AG09309 (cell line): ENCODE data around the gene CDYL2.
"Not testable (repeated sequence)": the region's sequence is repeated elsewhere in the genome, so short reads cannot be mapped to it uniquely, and the experiment has no call there.

Experiments
- DNase-seq: peaks from one replicate; pipeline ENCODE4 v3.0.0-alpha.2; 2010; ENCODE audit warnings: low read depth
- H3K4me3 ChIP-seq: 2 replicates; pipeline ENCODE4 v1.5.1; 2011; ENCODE audit warnings: mild to moderate bottlenecking, low read depth, low read length, moderate library complexity; ENCODE audit not compliant: control insufficient read depth
- TF ChIP-seq, protein P1 (sequence below): IDR thresholded peaks from 2 replicates; pipeline ENCODE4 v1.5.1; 2011; ENCODE audit warnings: mild to moderate bottlenecking, low read depth, low read length, inconsistent platforms; ENCODE audit not compliant: insufficient read depth, control insufficient read depth; ENCODE audit errors: missing control alignments

CDYL2 gene

DNA sequence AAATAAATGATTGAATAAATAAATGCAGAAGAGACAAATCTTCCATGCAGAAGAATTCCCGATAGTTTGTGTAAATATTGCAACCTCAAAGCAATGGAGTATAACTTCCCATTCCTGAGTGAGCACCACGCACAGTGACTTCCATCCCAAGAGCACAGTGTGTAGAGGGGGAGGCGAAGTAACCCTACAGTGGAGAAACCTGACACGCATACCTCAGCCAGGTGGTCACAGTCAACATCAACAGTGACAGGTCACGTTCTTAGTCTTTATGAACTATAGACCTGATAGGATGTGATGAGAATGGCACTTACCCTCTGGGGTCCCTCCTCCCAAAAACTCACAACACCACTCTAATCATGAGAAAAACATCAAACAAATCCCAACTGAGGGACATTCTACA, 152.0 kb downstream of the CDYL2 start:
- DNase-seq: no peak
- TF ChIP-seq, protein P1, sequence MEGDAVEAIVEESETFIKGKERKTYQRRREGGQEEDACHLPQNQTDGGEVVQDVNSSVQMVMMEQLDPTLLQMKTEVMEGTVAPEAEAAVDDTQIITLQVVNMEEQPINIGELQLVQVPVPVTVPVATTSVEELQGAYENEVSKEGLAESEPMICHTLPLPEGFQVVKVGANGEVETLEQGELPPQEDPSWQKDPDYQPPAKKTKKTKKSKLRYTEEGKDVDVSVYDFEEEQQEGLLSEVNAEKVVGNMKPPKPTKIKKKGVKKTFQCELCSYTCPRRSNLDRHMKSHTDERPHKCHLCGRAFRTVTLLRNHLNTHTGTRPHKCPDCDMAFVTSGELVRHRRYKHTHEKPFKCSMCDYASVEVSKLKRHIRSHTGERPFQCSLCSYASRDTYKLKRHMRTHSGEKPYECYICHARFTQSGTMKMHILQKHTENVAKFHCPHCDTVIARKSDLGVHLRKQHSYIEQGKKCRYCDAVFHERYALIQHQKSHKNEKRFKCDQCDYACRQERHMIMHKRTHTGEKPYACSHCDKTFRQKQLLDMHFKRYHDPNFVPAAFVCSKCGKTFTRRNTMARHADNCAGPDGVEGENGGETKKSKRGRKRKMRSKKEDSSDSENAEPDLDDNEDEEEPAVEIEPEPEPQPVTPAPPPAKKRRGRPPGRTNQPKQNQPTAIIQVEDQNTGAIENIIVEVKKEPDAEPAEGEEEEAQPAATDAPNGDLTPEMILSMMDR: no peak
- no peak overlapping the region for H3K4me3 ChIP-seq

DNA sequence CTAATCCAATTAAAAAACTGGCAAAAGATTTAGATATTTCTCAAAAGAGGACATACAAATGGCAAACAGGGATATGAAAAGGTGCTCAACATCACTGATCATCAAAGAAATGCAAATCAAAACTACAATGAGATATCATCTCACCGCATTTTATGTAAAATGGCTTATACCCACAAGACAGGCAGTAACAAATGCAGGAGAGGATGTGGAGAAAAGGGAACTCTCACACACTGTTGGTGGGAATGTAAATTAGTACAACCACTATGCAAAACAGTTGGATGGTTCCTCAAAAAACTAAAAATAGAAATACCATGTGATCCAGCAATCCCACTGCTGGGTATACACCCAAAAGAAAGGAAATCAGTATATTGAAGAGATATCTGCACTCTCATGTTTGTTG, 154.1 kb downstream of the CDYL2 start:
- not testable (repeated sequence) for H3K4me3 ChIP-seq, DNase-seq

DNA sequence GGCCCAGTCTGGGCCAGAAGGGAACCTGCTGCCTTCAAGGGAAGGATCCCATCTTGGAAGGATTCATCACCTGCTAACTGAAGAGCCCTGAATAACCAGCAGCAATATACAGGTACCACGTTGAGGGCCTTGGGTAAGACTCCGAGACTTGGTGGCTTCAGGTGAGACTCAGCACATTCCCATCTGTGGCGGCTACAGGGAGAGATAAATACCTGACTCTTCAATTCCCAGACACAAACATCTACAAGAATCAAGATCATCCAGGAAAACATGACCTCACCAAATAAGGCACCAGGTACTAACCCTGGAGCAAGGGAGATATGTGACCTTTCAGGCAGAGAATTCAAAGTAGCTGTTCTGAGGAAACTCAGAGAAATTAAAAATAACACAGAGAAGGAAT, 164.1 kb downstream of the CDYL2 start:
- H3K4me3 ChIP-seq: no peak overlapping the region
- no peak for DNase-seq
- TF ChIP-seq, protein P1: no peak

DNA sequence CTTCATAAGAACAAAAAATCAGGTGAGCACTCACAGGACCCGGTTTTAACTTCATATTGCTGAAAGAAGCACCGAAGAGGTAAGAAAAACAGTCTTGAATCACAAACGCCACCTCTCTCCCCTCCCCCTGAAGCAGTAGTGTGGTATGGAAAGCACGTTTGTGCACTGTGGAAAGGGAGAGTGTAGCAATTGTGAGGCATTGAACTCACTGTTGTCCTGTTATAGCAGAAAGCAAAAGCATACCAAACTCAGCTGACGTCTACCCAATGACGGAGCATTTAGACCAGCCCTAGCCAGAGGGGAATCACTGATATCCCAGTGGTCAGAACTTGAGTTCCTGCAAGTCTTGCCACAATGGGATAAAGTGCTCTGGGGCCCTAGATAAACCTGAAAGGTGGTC, 164.8 kb downstream of the CDYL2 start:
- no peak for DNase-seq
- TF ChIP-seq, protein P1: no peak
- H3K4me3 ChIP-seq: no peak overlapping the region

DNA sequence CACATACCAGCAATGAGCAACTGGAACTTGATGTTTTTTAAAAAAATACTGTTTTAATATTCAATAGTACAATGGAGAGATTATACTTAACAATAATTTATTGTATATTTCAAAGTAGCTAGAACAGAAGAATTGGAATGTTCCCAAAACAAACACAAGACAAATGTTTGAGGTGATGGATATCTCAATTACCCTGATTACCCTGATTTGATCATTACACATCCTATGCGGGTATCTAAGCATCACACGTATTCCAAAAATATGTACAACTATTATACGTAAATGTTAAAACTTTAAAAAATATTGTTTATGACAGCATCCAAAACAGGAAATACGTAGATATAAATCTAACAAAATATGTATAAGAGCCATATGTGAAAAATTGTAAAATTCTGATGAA, 166.8 kb downstream of the CDYL2 start:
- TF ChIP-seq, protein P1: no peak
- DNase-seq: no peak

DNA sequence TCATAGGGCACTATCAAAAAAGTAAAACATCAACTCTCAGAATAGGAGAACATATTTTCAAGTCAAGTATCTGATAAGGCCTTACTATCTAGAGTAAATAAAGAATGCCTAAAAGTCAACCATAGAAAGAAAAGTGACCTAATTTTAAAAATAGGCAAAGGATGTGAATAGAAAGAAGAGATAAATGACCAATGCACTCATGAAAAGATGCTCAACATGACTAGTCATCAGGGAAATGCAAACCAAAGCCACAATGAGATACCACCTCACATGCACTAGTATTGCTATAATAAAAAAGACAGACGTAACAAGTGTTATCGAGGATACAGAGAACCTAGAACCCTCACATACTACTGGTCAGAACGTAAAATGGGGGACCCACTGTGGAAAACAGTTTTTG, 172.8 kb downstream of the CDYL2 start:
- TF ChIP-seq, protein P1: no peak
- H3K4me3 ChIP-seq: no peak overlapping the region
- no peak for DNase-seq

More for the DNA sequence above, 166.8 kb downstream of the CDYL2 start:
- H3K4me3 ChIP-seq: no peak overlapping the region

DNA sequence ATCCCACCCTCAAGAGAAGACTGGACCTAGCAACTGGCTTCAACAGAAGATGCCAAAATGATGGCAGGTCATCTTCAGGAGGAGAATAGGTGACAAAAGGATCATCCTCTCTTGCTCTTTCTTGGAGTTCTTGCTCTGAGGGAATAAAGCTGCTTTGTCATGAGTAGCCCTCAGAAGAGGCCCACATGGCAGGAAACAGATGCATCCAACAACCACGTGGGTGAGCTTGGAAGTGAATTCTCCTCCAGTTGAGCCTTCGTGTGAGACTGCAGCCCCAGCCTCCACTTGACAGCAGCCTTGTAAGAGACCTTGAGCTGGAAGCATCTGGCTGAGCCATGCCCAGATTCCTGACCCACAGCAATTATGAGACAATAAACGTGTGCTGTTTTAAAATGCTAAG, 176.1 kb downstream of the CDYL2 start:
- no peak for DNase-seq
- TF ChIP-seq, protein P1: no peak
- no peak overlapping the region for H3K4me3 ChIP-seq
